ENCODE results near the gene SDCCAG8.
A peak's percentile ranks its signal among the peaks of the same experiment; 100 is the strongest.

The SDCCAG8 gene

GRCh38 chr1:243343970-243344937 lies 88.4 kb downstream of the SDCCAG8 start:
- DNase-seq = no peak

- DNase-seq = no peak
Observed at GRCh38 chr1:243345205-243345604, 89.4 kb downstream of the SDCCAG8 start.

GRCh38 chr1:243346016-243346415 lies 90.2 kb downstream of the SDCCAG8 start:
- DNase-seq = no peak

GRCh38 chr1:243346468-243346867 lies 90.6 kb downstream of the SDCCAG8 start:
- no peak for DNase-seq

- no peak for DNase-seq
Observed at GRCh38 chr1:243348331-243348730, 92.5 kb downstream of the SDCCAG8 start.

- DNase-seq = no peak
Observed at GRCh38 chr1:243349128-243349527, 93.3 kb downstream of the SDCCAG8 start.

GRCh38 chr1:243351337-243351736 lies 95.5 kb downstream of the SDCCAG8 start:
- no peak for DNase-seq

GRCh38 chr1:243354511-243355153 lies 98.8 kb downstream of the SDCCAG8 start:
- no peak for DNase-seq

- no peak for DNase-seq
Observed at GRCh38 chr1:243363832-243364231, 108.0 kb downstream of the SDCCAG8 start.

GRCh38 chr1:243364330-243364729 lies 108.5 kb downstream of the SDCCAG8 start:
- DNase-seq = no peak

- DNase-seq = no peak
Observed at GRCh38 chr1:243364866-243365265, 109.0 kb downstream of the SDCCAG8 start.

GRCh38 chr1:243367314-243367713 lies 111.5 kb downstream of the SDCCAG8 start:
- DNase-seq = no peak

- DNase-seq = no peak
Observed at GRCh38 chr1:243374412-243374811, 118.6 kb downstream of the SDCCAG8 start.

- DNase-seq = no peak
Observed at GRCh38 chr1:243375596-243375995, 119.8 kb downstream of the SDCCAG8 start.

GRCh38 chr1:243378669-243379068 lies 122.8 kb downstream of the SDCCAG8 start:
- DNase-seq = no peak

- DNase-seq = no peak
Observed at GRCh38 chr1:243379208-243379607, 123.4 kb downstream of the SDCCAG8 start.

GRCh38 chr1:243379706-243380105 lies 123.9 kb downstream of the SDCCAG8 start:
- no peak for DNase-seq

GRCh38 chr1:243388276-243388675 lies 132.4 kb downstream of the SDCCAG8 start:
- no peak for DNase-seq

GRCh38 chr1:243390162-243390791 lies 134.4 kb downstream of the SDCCAG8 start:
- peak; percentile 13 for DNase-seq

GRCh38 chr1:243391355-243391754 lies 135.5 kb downstream of the SDCCAG8 start:
- no peak for DNase-seq

GRCh38 chr1:243393096-243393495 lies 137.3 kb downstream of the SDCCAG8 start:
- no peak for DNase-seq

- DNase-seq = no peak
Observed at GRCh38 chr1:243394066-243394465, 138.2 kb downstream of the SDCCAG8 start.

- no peak for DNase-seq
Observed at GRCh38 chr1:243394601-243395464, 139.0 kb downstream of the SDCCAG8 start.
